GM08714 (cell line): ENCODE results near the gene SH3PXD2A.

ENCODE experiments used
- H3K4me3 ChIP-seq: fragments of 200-500 bp; sonication (Bioruptor generic); 2 replicates; pipeline ENCODE4 v1.5.1; 2014; ENCODE audit warnings: mild to moderate bottlenecking, low read length, inconsistent platforms
- ZNF274 ChIP-seq: IDR thresholded peaks from 2 replicates; pipeline ENCODE4 v1.6.1; 2012; ENCODE audit warnings: mild to moderate bottlenecking, low read depth, low read length

The SH3PXD2A gene

GRCh38 chr10:103719036-103719435 is 136.3 kb downstream of the SH3PXD2A start:
- TF ChIP-seq ZNF274: no peak
- H3K4me3 ChIP-seq: no peak overlapping the region

DNA sequence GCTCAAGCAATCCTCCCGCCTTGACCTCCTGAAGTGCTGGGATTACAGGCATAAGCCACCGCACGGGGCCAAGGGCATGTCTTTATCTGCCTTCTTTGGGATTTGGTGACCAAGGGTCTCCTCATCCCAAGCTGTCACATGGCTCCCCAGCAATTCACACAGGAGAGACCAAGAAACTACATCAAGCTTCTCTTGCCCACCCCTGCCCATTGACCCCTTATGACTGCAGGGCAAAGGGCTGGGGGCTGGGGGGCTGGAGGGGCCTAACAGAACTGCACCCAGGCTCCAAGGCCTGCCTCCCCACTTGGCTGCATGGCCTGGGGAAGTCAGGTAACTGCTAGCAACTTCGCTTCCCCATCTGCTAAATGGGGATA is 137.1 kb downstream of the SH3PXD2A start:
- H3K4me3 ChIP-seq: no peak overlapping the region
- no peak for TF ChIP-seq ZNF274

DNA sequence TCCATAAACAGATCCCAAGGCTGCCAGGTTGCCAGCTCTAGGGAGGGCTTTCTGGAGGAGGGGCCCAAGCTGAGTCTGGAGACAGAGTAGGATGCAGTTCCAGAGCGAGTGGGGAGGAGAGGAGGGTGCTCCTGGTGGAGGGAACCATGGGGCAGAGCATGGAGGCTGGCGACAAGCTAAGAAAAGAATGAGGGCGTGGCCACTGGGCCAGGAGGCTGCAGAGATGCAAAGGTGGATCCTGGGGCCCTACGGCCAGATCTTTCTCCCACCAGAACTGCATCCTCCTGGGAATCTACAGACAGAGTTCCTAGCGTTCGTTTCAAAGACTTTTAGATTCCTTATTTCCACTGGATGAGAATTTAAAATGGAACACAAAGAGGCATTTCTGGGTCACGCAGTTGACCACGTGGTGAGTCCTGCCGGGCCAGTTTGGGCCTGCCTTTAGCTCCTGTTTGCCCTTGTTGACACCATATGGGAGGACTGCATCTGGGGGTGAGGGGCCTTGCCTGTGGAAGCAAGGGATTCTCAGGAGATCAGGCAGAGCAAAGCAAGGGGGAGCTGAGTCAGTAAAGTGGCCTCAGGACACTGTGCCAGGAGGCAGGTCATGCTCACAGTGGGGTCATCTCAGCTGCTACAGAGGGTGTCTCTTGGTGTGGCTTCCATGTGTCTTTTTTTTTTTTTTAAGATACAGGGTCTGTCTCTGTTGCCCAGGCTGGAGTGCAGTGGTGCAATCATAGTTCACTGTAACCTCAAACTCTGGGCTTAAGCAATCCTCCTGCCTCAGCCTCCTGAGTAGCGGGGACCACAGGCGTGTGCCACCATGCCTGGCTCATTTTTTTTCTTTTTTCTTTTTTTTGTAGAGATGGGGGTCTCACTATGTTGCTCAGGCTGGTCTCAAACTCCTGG is 137.8 kb downstream of the SH3PXD2A start:
- H3K4me3 ChIP-seq: no peak overlapping the region
- no peak for TF ChIP-seq ZNF274

DNA sequence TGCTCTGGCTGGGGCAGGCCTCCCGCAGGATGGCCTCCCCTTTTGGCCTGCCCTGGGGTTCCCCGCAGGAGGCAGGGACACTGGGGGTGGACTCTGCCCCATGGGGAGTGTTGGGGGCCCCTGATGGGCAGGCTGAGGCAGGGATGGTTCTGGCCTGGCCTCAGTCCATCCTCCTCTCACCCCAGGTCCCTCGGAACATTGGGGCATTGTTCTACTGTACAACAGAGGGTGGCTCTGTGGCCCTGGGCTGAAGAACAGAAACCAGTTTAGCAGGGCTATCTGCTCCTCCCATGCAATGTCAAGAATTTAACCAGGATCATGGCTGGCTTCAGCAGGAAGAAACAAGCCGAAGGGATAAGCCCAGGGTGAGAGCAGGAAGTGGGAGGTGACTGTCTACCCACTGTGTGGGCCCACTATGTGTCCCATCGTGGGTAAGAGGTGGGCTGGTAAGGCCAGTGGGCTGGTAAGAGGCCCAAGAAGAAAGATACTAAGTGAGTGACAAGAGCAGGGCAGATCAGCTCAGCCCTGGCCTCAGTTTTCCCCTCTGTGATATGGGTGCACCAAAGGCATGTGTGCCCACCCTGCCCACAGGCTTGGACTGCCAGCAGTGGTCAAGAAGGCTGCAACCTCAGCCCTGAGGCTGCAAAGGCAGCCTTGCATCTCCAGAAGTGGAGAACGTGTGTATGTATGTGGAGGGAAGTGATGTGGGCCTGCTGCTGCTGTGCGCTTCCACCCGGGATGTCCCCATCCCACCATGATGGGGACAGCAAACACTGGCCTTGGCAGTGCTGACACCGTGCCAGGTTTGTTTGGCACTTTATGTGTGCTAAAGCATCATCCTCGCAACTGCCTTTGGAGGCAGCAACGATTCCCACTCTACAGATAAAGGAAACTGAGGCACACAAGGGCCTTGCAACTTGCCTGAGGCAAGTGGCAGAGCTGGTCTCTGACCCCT is 138.9 kb downstream of the SH3PXD2A start:
- TF ChIP-seq ZNF274: no peak
- H3K4me3 ChIP-seq: no peak overlapping the region

DNA sequence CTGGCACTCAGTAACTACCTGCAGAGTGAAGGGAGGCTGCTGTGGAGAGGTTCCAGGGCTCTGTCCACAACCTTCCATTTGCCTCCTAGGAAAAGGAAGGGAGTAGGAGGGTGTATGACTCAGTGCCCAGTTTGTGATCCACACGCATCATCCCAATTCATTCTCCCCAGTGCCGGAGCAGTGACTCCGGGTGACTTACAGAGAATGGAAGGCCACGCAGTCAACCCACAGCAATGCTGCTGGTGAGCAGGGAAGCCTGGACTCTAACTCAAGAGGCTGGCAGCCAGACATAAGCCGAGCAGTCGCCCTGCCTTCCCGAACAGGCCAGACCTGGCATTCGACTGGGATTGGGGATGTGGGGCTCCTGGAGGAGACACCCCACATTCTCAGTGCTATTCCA is 139.9 kb downstream of the SH3PXD2A start:
- no peak overlapping the region for H3K4me3 ChIP-seq
- no peak for TF ChIP-seq ZNF274

GRCh38 chr10:103714232-103714891 is 141.0 kb downstream of the SH3PXD2A start:
- H3K4me3 ChIP-seq: no peak overlapping the region
- TF ChIP-seq ZNF274: no peak

DNA sequence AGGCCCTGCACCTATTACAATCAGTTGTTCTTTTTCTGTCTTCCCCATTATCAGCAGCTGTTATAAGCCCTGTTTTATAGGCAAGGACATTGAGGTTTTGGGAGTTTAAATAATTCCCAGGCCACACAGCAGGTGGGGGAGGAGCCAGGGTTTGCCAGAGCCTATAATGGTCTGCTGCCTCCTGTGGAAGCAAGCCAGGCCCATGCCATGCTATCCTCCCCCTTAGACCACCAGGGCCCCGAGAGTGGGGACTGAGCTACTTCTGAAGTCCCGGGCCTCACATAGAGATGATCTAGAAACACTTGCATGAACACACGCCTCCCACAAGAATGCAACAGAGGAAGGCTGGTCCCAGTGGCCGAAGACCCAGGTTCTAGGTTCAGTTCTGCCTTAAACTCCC is 141.7 kb downstream of the SH3PXD2A start:
- TF ChIP-seq ZNF274: no peak
- no peak overlapping the region for H3K4me3 ChIP-seq

- H3K4me3 ChIP-seq: no peak overlapping the region
- TF ChIP-seq ZNF274: no peak
Observed at GRCh38 chr10:103712898-103713498, 142.4 kb downstream of the SH3PXD2A start.

- no peak overlapping the region for H3K4me3 ChIP-seq
- no peak for TF ChIP-seq ZNF274
Observed at GRCh38 chr10:103712146-103712545, 143.2 kb downstream of the SH3PXD2A start.

GRCh38 chr10:103711351-103711994 is 143.9 kb downstream of the SH3PXD2A start:
- TF ChIP-seq ZNF274: no peak

DNA sequence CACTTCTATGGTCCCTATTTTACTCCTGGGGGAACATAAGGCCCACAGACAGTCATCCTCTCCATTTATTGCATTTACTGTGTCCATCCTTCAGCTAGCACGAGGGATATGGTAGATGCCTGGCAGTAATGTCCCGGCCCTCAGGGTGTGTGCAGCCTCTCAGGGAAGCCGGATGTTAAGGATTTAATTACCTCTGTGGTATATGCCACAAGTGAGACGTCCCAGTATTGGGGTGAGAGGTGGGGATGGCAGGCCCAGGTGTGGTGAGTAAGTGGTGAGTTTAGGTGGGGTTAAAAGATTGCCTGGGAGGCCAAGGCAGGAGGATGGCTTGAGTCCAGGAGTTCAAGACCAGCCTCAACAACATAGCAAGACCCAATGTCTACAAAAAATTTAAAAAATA is 144.9 kb downstream of the SH3PXD2A start:
- no peak for TF ChIP-seq ZNF274
- H3K4me3 ChIP-seq: no peak overlapping the region

More at GRCh38 chr10:103711351-103711994, 143.9 kb downstream of the SH3PXD2A start:
- no peak overlapping the region for H3K4me3 ChIP-seq

GRCh38 chr10:103709341-103709920 is 145.9 kb downstream of the SH3PXD2A start:
- no peak for TF ChIP-seq ZNF274
- no peak overlapping the region for H3K4me3 ChIP-seq
